Measurements from ENCODE around the gene TMEM82.

TMEM82 gene

DNA sequence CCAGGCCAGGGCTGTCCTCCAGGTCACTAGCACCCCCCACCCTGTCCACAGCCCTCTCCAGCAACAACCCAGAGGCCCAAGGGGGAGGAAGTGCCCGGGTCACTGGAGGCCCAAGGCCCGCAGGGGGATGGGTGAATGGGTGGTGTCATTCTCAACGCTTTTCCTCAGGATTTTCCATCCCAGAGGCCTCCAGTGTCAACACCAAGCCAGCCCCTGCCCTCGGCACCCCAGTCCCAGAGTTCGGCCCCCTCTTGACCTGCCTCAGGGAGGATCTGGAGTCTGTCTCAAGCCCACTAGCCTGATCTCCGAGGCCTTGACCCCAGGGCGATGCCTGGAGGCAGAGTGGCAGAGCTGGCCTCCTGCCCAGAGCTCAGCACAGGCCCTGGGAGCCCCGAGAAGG is 5.1 kb downstream of the TMEM82 start:
- H3K27me3 ChIP-seq (ENCODE audit: insufficient read depth, low read length) = peaks cover 7% of the 10 kb centered on the region
- no peaks in the 10 kb centered on the region for H3K36me3 ChIP-seq (ENCODE audit: insufficient read depth, low read length)
- H3K4me1 ChIP-seq (ENCODE audit: insufficient read depth, low read length) = no peaks in the 10 kb centered on the region
- H3K4me3 ChIP-seq (ENCODE audit: low read length) = no peak overlapping the region
- no peaks in the 10 kb centered on the region for H3K9me3 ChIP-seq (ENCODE audit: low read length)
- no peak overlapping the region for H2AFZ ChIP-seq (ENCODE audit: low read depth, low read length)

DNA sequence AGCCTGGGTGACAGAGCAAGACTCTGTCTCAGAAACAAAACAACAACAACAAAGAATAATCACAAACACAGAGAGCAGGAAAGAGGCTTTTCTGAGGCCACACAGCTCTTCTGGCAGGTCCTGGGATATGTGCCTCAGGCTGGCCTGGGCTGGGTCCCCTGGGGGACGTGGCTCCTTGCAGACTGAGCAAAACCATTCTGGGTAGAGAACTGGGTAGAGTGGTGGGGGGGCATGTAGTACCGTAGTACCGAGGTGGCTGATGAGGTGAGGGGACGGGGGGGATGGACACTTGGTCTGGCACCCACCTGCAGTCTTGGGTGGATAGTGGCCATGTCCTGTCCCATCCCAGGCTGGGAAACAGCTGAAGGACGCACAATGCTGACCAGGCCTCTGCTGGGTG is 6.0 kb downstream of the TMEM82 start:
- H3K4me1 ChIP-seq (ENCODE audit: insufficient read depth, low read length) = no peaks in the 10 kb centered on the region
- no peaks in the 10 kb centered on the region for H3K9me3 ChIP-seq (ENCODE audit: low read length)
- H3K4me3 ChIP-seq (ENCODE audit: low read length) = no peak overlapping the region
- no peak overlapping the region for H2AFZ ChIP-seq (ENCODE audit: low read depth, low read length)
- H3K36me3 ChIP-seq (ENCODE audit: insufficient read depth, low read length) = no peaks in the 10 kb centered on the region
- H3K27me3 ChIP-seq (ENCODE audit: insufficient read depth, low read length) = peaks cover 7% of the 10 kb centered on the region

- H3K4me1 ChIP-seq (ENCODE audit: insufficient read depth, low read length) = no peaks in the 10 kb centered on the region
- H3K36me3 ChIP-seq (ENCODE audit: insufficient read depth, low read length) = no peaks in the 10 kb centered on the region
These were observed 6.5 kb downstream of the TMEM82 start for GRCh38 chr1:15748690-15749398.

DNA sequence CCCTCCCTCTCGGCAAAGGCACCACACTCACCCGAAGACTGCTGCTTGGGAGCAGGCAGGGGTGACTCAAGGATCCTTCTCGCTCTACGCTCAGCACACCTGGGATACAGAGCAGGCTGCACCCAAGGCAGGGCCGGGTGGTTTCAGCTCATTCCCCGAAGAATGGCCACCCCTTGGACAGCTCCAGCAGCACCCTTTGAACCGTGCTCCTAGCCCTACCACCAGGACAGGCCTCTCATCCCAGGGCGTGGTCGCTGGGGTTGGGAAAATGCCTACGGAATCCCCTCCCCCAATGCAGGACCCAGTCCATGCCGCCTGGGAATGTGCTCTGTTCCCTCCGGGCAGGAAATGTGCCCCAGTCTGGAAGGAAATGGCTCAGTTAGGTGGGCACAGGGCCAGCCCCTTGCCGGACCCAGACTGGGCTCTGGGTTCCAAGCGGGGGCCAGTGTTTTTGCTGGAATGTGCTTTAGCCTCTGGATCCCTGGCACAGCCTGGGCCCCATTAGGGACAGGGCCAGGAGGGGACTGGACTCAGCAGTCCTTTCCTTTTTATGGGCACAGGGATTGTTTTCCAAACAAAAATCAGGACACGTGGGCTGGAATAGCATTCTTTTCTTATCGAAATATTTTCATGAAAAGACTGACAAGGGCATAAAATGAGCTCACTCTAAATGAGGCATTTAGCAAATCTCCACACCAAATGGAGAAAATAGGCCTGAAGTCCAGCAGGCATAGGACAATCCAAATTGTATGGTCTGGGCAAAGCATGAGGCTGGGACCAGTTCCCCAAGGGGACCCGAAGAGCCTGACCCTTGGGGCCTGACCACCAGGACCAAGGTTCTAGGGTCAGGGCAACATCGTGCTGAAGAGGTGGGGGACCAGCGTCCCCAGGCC is 7.3 kb downstream of the TMEM82 start:
- no peak overlapping the region for H2AFZ ChIP-seq (ENCODE audit: low read depth, low read length)
- no peaks in the 10 kb centered on the region for H3K9me3 ChIP-seq (ENCODE audit: low read length)
- no peaks in the 10 kb centered on the region for H3K36me3 ChIP-seq (ENCODE audit: insufficient read depth, low read length)
- no peaks in the 10 kb centered on the region for H3K4me1 ChIP-seq (ENCODE audit: insufficient read depth, low read length)
- no peak overlapping the region for H3K4me3 ChIP-seq (ENCODE audit: low read length)
- peaks cover 7% of the 10 kb centered on the region for H3K27me3 ChIP-seq (ENCODE audit: insufficient read depth, low read length)

More at GRCh38 chr1:15748690-15749398, 6.5 kb downstream of the TMEM82 start:
- H3K27me3 ChIP-seq (ENCODE audit: insufficient read depth, low read length) = peaks cover 7% of the 10 kb centered on the region
- no peak overlapping the region for H2AFZ ChIP-seq (ENCODE audit: low read depth, low read length)
- no peak overlapping the region for H3K4me3 ChIP-seq (ENCODE audit: low read length)
- no peaks in the 10 kb centered on the region for H3K9me3 ChIP-seq (ENCODE audit: low read length)

DNA sequence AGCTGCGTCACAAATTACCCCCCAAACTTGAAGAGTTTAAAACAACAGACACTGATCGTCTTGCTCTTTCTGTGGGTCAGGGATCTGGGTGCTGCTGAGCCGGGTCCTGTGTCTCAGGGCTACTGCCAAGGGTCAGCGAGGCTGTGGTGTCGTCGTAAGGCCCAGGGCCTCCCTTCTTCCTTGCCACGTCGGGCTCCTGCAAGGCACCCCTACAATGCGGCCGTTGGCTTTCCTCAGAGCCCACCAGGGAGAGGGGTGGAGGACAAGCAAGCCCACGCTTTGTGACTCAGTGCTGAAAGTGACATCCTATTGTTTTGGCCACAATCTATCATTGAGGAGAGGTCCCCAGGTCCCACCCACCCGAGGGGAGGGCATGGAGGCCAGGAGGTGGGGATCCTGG is 8.6 kb downstream of the TMEM82 start:
- no peak overlapping the region for H2AFZ ChIP-seq (ENCODE audit: low read depth, low read length)
- H3K4me1 ChIP-seq (ENCODE audit: insufficient read depth, low read length) = peaks cover 2% of the 10 kb centered on the region
- H3K27me3 ChIP-seq (ENCODE audit: insufficient read depth, low read length) = peaks cover 7% of the 10 kb centered on the region
- no peaks in the 10 kb centered on the region for H3K9me3 ChIP-seq (ENCODE audit: low read length)
- no peaks in the 10 kb centered on the region for H3K36me3 ChIP-seq (ENCODE audit: insufficient read depth, low read length)
- H3K4me3 ChIP-seq (ENCODE audit: low read length) = no peak overlapping the region

DNA sequence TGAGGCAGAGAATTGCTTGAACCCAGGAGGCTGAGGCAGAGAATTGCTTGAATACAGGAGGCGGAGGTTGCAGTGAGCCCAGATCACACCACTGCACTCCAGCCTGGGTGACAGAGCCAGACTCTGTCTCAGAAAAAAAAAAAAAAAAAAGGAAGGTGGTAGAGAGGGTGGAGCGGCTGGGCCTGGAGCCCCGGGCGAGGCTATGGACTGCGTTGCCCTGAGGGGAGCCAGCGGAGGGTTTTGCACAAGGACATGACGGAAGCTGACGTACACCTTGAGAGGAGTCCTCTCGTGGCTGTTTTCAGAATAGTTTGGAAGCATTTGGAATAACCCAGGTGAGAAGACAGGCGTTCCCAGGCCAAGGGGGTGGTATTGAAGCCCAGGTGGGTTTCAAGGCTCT is 9.4 kb downstream of the TMEM82 start:
- H2AFZ ChIP-seq (ENCODE audit: low read depth, low read length) = no peak overlapping the region
- H3K4me1 ChIP-seq (ENCODE audit: insufficient read depth, low read length) = peaks cover 7% of the 10 kb centered on the region
- H3K4me3 ChIP-seq (ENCODE audit: low read length) = no peak overlapping the region
- H3K36me3 ChIP-seq (ENCODE audit: insufficient read depth, low read length) = no peaks in the 10 kb centered on the region
- peaks cover 12% of the 10 kb centered on the region for H3K27me3 ChIP-seq (ENCODE audit: insufficient read depth, low read length)
- H3K9me3 ChIP-seq (ENCODE audit: low read length) = no peaks in the 10 kb centered on the region

DNA sequence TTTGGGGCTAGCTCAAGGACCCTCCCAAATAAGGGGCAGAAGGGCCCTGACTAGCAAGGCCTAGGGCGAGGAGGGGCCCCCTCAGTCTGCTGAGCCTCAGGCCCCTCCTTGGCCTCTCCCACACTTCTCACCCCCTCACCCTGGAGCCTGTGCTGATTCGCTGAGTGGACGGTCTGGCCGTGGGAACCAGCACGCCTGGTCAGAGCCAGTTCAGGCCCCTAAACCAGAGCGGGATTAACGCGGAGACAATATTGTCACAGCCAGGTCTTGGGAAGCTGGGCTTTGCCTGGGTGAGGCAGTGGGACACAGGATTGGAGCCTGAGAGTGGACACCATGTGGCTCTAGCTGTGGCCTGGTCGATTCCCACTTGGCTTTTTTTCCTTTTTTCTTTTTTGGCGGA is 11.5 kb downstream of the TMEM82 start:
- H3K36me3 ChIP-seq (ENCODE audit: insufficient read depth, low read length) = no peaks in the 10 kb centered on the region
- H2AFZ ChIP-seq (ENCODE audit: low read depth, low read length) = no peak overlapping the region
- peaks cover 18% of the 10 kb centered on the region for H3K4me1 ChIP-seq (ENCODE audit: insufficient read depth, low read length)
- H3K9me3 ChIP-seq (ENCODE audit: low read length) = no peaks in the 10 kb centered on the region
- H3K27me3 ChIP-seq (ENCODE audit: insufficient read depth, low read length) = peaks cover 26% of the 10 kb centered on the region
- no peak overlapping the region for H3K4me3 ChIP-seq (ENCODE audit: low read length)

DNA sequence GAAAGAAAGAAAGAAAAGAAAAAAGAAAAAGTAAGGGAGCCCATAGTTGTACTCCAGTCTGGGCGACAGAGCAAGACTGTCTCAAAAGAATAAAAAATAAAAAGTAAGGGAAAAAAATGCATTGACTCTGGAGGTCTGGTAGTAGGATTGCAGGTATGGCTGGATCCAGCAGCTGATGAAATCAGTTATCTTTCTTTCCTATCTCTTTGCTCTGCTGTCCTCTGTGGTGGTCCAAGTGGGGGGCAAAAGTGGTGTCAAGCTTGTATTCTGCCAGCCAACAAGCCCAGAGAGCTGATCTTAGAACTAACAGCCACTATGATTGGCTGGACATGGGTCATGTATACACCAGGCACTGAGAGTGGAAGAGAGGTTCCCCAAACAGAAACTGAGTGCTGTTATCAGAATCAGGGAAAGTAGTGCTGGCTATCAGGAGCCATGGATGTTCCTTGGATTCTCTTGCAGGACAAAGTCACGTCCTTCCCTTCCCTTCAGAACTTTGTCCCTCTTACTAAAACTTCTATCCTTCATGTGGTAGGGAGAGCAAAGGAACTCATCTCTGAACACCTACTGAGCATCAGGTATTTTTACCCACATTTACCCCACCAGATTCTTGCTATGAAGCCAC is 12.8 kb downstream of the TMEM82 start:
- H3K27me3 ChIP-seq (ENCODE audit: insufficient read depth, low read length) = peaks cover 27% of the 10 kb centered on the region
- H2AFZ ChIP-seq (ENCODE audit: low read depth, low read length) = no peak overlapping the region
- H3K4me1 ChIP-seq (ENCODE audit: insufficient read depth, low read length) = peaks cover 24% of the 10 kb centered on the region
- H3K9me3 ChIP-seq (ENCODE audit: low read length) = no peaks in the 10 kb centered on the region
- no peak overlapping the region for H3K4me3 ChIP-seq (ENCODE audit: low read length)
- H3K36me3 ChIP-seq (ENCODE audit: insufficient read depth, low read length) = no peaks in the 10 kb centered on the region

DNA sequence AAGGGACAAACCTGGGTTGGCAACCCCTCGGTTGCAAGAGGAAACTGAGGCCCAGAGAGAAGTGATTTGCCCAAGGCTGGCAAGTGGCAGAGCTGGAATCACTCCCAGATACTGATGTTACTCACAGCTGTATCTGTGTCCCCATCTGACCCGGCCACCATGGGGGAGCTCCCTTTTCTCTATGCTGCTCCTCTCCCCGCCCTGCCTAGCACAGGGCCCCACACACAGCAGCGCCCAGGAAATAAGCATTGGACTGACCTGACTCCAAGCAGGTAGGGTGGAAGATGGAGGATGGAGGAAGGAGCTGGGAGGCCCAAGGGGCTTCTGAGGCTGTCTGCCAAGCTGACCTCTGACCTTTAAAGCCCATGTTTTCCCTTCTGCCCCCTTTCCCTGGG is 13.3 kb downstream of the TMEM82 start:
- Histone ChIP-seq H3K9me3 (ENCODE audit: low read length) (no peaks in the 10 kb centered on the region), H2AFZ (ENCODE audit: low read depth, low read length) (no peak overlapping the region), H3K4me3 (ENCODE audit: low read length) (no peak overlapping the region), H3K27me3 (ENCODE audit: insufficient read depth, low read length) (peaks cover 27% of the 10 kb centered on the region), H3K36me3 (ENCODE audit: insufficient read depth, low read length) (no peaks in the 10 kb centered on the region), H3K4me1 (ENCODE audit: insufficient read depth, low read length) (peaks cover 27% of the 10 kb centered on the region)

GRCh38 chr1:15756143-15757015 is 14.1 kb downstream of the TMEM82 start:
- Histone ChIP-seq H3K36me3 (ENCODE audit: insufficient read depth, low read length) (no peaks in the 10 kb centered on the region), H3K4me1 (ENCODE audit: insufficient read depth, low read length) (peaks cover 27% of the 10 kb centered on the region), H3K27me3 (ENCODE audit: insufficient read depth, low read length) (peaks cover 25% of the 10 kb centered on the region), H3K9me3 (ENCODE audit: low read length) (no peaks in the 10 kb centered on the region), H3K4me3 (ENCODE audit: low read length) (no peak overlapping the region), H2AFZ (ENCODE audit: low read depth, low read length) (no peak overlapping the region)

- Histone ChIP-seq H3K27me3 (ENCODE audit: insufficient read depth, low read length) (peaks cover 25% of the 10 kb centered on the region), H3K9me3 (ENCODE audit: low read length) (no peaks in the 10 kb centered on the region), H3K36me3 (ENCODE audit: insufficient read depth, low read length) (no peaks in the 10 kb centered on the region), H2AFZ (ENCODE audit: low read depth, low read length) (no peak overlapping the region), H3K4me3 (ENCODE audit: low read length) (no peak overlapping the region), H3K4me1 (ENCODE audit: insufficient read depth, low read length) (peaks cover 27% of the 10 kb centered on the region)
These were observed 14.8 kb downstream of the TMEM82 start for GRCh38 chr1:15757016-15757543.

DNA sequence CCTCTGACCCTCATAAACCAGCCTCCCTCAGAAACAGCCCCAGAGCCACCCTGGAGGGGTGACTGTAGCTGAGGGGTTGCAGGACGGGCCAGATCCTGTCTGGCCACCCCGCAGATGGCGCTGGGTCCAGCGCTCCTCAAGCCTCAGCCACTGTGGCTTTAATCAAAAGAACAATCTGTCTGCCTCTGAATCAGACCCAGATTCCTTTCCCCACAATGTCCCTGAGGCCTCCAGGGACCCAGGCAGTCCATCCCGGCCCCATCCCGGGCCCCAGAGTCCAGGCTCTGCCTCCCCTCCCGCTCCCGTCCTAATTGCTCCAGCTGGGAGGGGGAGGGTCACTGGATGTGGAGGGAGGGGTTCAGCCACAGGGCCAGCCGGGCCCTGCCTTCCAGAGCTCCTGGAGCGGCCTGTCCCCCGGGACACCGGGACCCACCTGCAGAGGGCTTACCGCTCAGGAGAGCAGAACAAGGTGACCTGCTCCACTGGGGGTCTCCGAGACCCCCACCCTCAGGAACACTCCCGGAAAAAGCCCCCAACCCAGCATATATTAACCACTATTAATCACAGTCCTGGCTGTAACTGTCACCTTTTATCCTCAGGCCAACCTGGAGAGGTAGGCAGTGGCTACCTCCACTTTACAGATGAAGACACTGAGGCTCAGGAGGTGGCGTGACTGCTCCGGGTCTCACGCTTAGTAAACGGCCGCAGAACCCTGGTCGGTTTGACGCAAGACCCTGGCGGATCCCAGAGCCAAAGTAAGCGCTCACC is 15.5 kb downstream of the TMEM82 start:
- peaks cover 25% of the 10 kb centered on the region for H3K27me3 ChIP-seq (ENCODE audit: insufficient read depth, low read length)

More for the DNA sequence above, 15.5 kb downstream of the TMEM82 start:
- peak overlapping the region; percentile 1 for H2AFZ ChIP-seq (ENCODE audit: low read depth, low read length)
- peak overlapping the region; percentile 27 for H3K4me3 ChIP-seq (ENCODE audit: low read length)
- H3K36me3 ChIP-seq (ENCODE audit: insufficient read depth, low read length) = no peaks in the 10 kb centered on the region
- H3K9me3 ChIP-seq (ENCODE audit: low read length) = no peaks in the 10 kb centered on the region
- H3K4me1 ChIP-seq (ENCODE audit: insufficient read depth, low read length) = peaks cover 27% of the 10 kb centered on the region
